Heart left ventricle (tissue), 13 donors: ENCODE measurements around the gene CACNB2.

ENCODE experiments used
- CTCF ChIP-seq, 12 donors: fragments of 200-600 bp; sonication (generic) in 4 of 12; IDR thresholded peaks; one replicate each; pipeline versions ENCODE4 v1.5.0 to v1.8.0; 2018 to 2022; ENCODE audit warnings: antibody characterized with exemption in 12 of 12, mild to moderate bottlenecking in 5 of 12
- POLR2A ChIP-seq, 2 donors: fragments of 450-650 bp; IDR thresholded peaks; one replicate each; pipeline ENCODE4 v1.6.1; 2017; ENCODE audit warnings: antibody characterized with exemption in 2 of 2, mild to moderate bottlenecking in 2 of 2, moderate library complexity in 2 of 2
- donor health status: ischemic (EF 13 %, LVEDD 7.1; RV severe dilation, severe dysfunction).
- donor health status: DM: no; HTN: yes; CAD: no.
- donor health status: DM: no; HTN: no; CAD: no.
- donor health status: ischemic (EF 25% LVEDD 6.9; RV normal size, moderate dysfunction).
- donor health status: ischemic (EF 25% LVEDD 5.7; RV mildly dilated, moderate dysfunction).
- donor health status: ischemic (EF 35%, LVEDD 5.7; RV mildly dilated, moderate dysfunction).
- donor health status: nonischemic (EF 11% LVEDD 7.7; RV severe dilation, severe dysfunction).
- donor health status: DM: yes; HTN: yes; CAD: no.
- donor health status: PGD.
- donor health status: ischemic (EF 29% LVEDD 5.4; RV normal size, mild dysfunction).
- donor health status: nonischemic (EF 23%, LVEDD 6.1; RV moderate dilation, normal function).

DNA sequence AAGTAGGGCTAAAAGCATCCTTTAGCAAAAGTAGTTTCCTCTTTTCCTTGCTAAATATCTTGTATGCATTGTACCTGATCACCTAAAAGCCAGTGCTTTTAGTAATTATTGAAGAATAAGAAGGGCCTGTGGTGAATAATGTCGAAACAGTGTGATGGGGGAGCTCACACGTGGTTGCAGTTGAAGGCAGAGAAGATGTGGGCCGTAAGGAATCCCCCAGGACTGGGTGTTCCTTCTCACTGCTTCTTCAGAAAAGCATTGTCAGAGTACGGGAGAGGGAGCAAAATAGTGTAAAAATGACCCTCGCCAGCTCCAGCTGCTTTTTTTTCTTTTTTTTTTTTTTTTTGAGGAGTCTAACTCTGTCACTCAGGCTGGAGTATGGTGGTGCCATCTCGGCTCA lies 310.1 kb downstream of the CACNB2 start:
- TF ChIP-seq POLR2A (IDR thresholded peaks at IDR 0.05) (no peak), CTCF (IDR thresholded peaks at IDR 0.05) (no peak)
